Kidney (tissue), 14 donors: ENCODE results near the gene LENG9. TPM values are rescaled to one million over a fixed set of nuclear protein-coding genes. Genes with fewer than 3 reads are reported as not detected.
"Not testable (repeated sequence)": the region's sequence is repeated elsewhere in the genome, so short reads cannot be mapped to it uniquely, and the experiment has no call there.

Source experiments
- DNase-seq, 5 donors: peaks; one replicate each; pipeline ENCODE4 v3.0.0-alpha.2; 2013 to 2020
- FAIRE-seq: peaks from 2 replicates; lab custom pipeline; 2012; peaks lifted over from hg19 to GRCh38; lab: Jason Lieb, UNC
- H3K27ac ChIP-seq, 2 donors: one replicate each; pipeline ENCODE4 v1.7.0; 2013; ENCODE audit warnings: low read depth in 2 of 2, low read length in 2 of 2, inconsistent platforms in 1 of 2
- H3K27me3 ChIP-seq: one replicate; pipeline ENCODE4 v1.7.1; 2013; ENCODE audit warnings: low read length, inconsistent platforms; ENCODE audit not compliant: control insufficient read depth, insufficient read depth
- H3K36me3 ChIP-seq, 3 donors: one replicate each; pipeline versions ENCODE4 v1.7.0 to v1.7.1; 2013; ENCODE audit warnings: low read length in 3 of 3, control low read depth in 1 of 3, inconsistent platforms in 1 of 3; ENCODE audit not compliant: insufficient read depth in 3 of 3, control insufficient read depth in 2 of 3
- H3K4me1 ChIP-seq, 3 donors: one replicate each; pipeline versions ENCODE4 v1.7.0 to v1.7.1; 2013; ENCODE audit warnings: low read length in 3 of 3, inconsistent platforms in 1 of 3, low read depth in 1 of 3; ENCODE audit not compliant: control insufficient read depth in 2 of 3, insufficient read depth in 2 of 3
- H3K4me3 ChIP-seq, 3 donors: one replicate each; pipeline versions ENCODE4 v1.7.0 to v1.8.1; 2013; ENCODE audit warnings: low read length in 3 of 3, control low read depth in 1 of 3, inconsistent platforms in 1 of 3
- H3K9ac ChIP-seq, 3 donors: one replicate each; pipeline versions ENCODE4 v1.7.0 to v1.7.1; 2013; ENCODE audit warnings: low read length in 3 of 3, control low read depth in 1 of 3, inconsistent platforms in 1 of 3
- H3K9me3 ChIP-seq, 3 donors: one replicate each; pipeline versions ENCODE4 v1.7.0 to v1.7.1; 2013; ENCODE audit warnings: low read length in 3 of 3, control low read depth in 1 of 3, inconsistent platforms in 1 of 3; ENCODE audit not compliant: control insufficient read depth in 2 of 3, insufficient read depth in 1 of 3
- CTCF ChIP-seq: IDR thresholded peaks from 3 replicates; pipeline ENCODE4 v1.5.1; 2012; ENCODE audit warnings: mild to moderate bottlenecking, moderate library complexity, borderline replicate concordance; ENCODE audit not compliant: insufficient read depth; ENCODE audit errors: extremely low read depth
- intact Hi-C: fragments of 100-400 bp; cut with DNase I; formaldehyde crosslinking; loops from one replicate; pipeline ENCODE4 v1.11.1; 2022
- polyA plus RNA-seq: library from polyadenylated mRNA; stranded (reverse); fragments of 350-450 nt; fragmentation: Illumina TruSeq; extraction: RNeasy Lipid Tissue Mini Kit (QIAGEN cat#74804); gene quantifications from one replicate; pipeline ENCODE4 v1.2.3, GENCODE V29; 2014; ENCODE audit warnings: low read depth, low replicate concordance; ENCODE audit not compliant: insufficient read depth
- total RNA-seq: library from RNA; stranded (reverse); fragmentation: NEBNext Ultra II Directional; extraction: Animal tissue kit (Norgen Biotek cat#: 25700); gene quantifications from one replicate; pipeline ENCODE4 v1.2.1, GENCODE V29; 2021
- donor health status: control.
- donor health status: control.
- donor health status: control.
- donor health status: control.
- donor health status: control.
- donor health status: DM: yes; HTN: yes; CAD: no.
- donor health status: Normal renal cell carcinoma (clear cell type).

LENG9 gene
- total and polyA plus RNA-seq, 2 donors from 2014 or later, result 2.0 to 6.8 TPM

GRCh38 chr19:54448774-54449700 is 14.5 kb downstream of the LENG9 start, which contains the start of gene LENG8:
Gene LENG8, plus strand, starts transcription at chr19:54449199. Its CDS starts 2,146 bp downstream, at chr19:54451345.
- Histone ChIP-seq H3K4me1 (peaks cover 0 to 22% (median 20%) of the 10 kb centered on the region in 3 donors), H3K36me3 (peaks cover 5 to 29% (median 24%) of the 10 kb centered on the region in 3 donors)
- intact Hi-C loops, result no loop called here

DNA sequence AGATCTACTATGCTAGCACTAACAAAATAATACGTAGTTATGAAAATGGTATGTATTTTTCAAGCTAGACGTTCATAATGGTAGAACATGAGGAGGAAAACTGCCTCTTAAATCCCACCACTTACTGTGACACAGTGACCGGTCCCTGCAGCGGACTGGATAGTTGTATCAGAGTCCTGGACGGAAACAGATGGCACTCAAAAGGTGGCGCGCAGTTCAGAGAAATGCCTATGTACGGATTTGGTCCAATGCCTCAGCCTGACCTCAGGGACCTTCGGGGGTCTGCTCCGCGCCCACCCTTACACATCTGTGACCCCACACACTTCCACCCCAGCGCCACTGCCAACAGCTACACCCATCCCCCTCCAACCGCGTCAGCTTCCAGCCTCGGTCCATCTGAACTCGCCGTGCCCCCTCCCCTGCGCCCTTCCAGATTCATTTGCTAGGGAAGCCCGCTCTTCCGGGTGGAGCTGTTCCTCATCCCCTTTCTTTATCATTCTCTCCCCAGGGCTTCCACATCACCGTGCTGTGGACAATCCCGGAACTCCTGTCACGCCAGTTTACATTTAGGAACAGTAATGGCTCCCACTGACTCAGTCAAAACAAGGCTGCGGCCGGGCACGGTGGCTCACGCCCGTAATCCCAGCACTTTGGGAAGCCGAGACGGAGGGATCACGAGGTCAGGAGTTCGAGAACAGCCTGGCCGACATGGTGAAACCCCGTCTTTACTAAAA is 15.4 kb downstream of the LENG9 start:
- Histone ChIP-seq H3K4me3 (peak overlapping the region; percentile 95 to 97 (median 96)), H3K4me1 (peaks cover 0 to 22% (median 20%) of the 10 kb centered on the region in 3 donors), H3K27me3 (no peaks in the 10 kb centered on the region), H3K9ac (peak overlapping the region; percentile 94 to 97 (median 94)), H3K36me3 (peaks cover 0 to 21% (median 16%) of the 10 kb centered on the region in 3 donors), H3K9me3 (no peaks in the 10 kb centered on the region), H3K27ac (peak overlapping the region; percentile 99)
- intact Hi-C loops, result no loop called here
- FAIRE-seq, result no peak
- TF ChIP-seq CTCF, result no peak
- peak; percentile 71 to 89 (median 82) for DNase-seq

More at GRCh38 chr19:54448774-54449700, 14.5 kb downstream of the LENG9 start, which contains the start of gene LENG8:
- no peaks in the 10 kb centered on the region for H3K27me3 ChIP-seq
- peak within 1 kb of the TSS; percentile 99 for H3K27ac ChIP-seq
- H3K9ac ChIP-seq, result peak within 1 kb of the TSS; percentile 94 to 97 (median 94)
- H3K9me3 ChIP-seq, result no peaks in the 10 kb centered on the region
- H3K4me3 ChIP-seq, result peak within 1 kb of the TSS; percentile 95 to 97 (median 96)
- DNase-seq, result peak; percentile 98 to 99 (median 99)
- TF ChIP-seq CTCF, result no peak
- peak; percentile 15 for FAIRE-seq

- DNase-seq, result peak in 1 of 5 donors; percentile 61
- H3K4me1 ChIP-seq, result peaks cover 0 to 22% (median 17%) of the 10 kb centered on the region in 3 donors
- H3K27ac ChIP-seq, H3K9me3 ChIP-seq, H3K36me3 ChIP-seq, FAIRE-seq, H3K9ac ChIP-seq, intact Hi-C loops, H3K27me3 ChIP-seq, H3K4me3 ChIP-seq: not testable (repeated sequence)
These were observed 17.2 kb downstream of the LENG9 start for GRCh38 chr19:54446349-54446748.
